GM19240 (cell line): ENCODE data around the gene YPEL3.
"Not testable (repeated sequence)": the region's sequence is repeated elsewhere in the genome, so short reads cannot be mapped to it uniquely, and the experiment has no call there.

Source experiments
- DNase-seq: peaks from one replicate; pipeline ENCODE4 v3.0.0; 2011; ENCODE audit warnings: low spot score; ENCODE audit not compliant: insufficient read length

YPEL3 gene

GRCh38 chr16:30117768-30118167, 21.8 kb upstream of the YPEL3 start:
- no peak for DNase-seq

GRCh38 chr16:30116291-30117207, 20.5 kb upstream of the YPEL3 start:
- DNase-seq = no peak

- no peak for DNase-seq
These were observed 19.2 kb upstream of the YPEL3 start for GRCh38 chr16:30115238-30115637.

- not testable (repeated sequence) for DNase-seq
These were observed 18.8 kb upstream of the YPEL3 start for GRCh38 chr16:30114833-30115232.

- DNase-seq = no peak
These were observed 18.4 kb upstream of the YPEL3 start for GRCh38 chr16:30114411-30114810.

GRCh38 chr16:30113711-30114333, 17.8 kb upstream of the YPEL3 start:
- DNase-seq = no peak

GRCh38 chr16:30113031-30113710, 17.2 kb upstream of the YPEL3 start, which contains the start of gene GDPD3:
GDPD3 (minus strand) TSS chr16:30113537; CDS start chr16:30113478, 59 bp downstream.
- no peak for DNase-seq

- peak; percentile 43 for DNase-seq
These were observed 16.4 kb upstream of the YPEL3 start for GRCh38 chr16:30112197-30113030.

- no peak for DNase-seq
These were observed 14.6 kb upstream of the YPEL3 start for GRCh38 chr16:30110661-30111060.

GRCh38 chr16:30108059-30108850, 12.2 kb upstream of the YPEL3 start:
- DNase-seq = no peak

- DNase-seq = no peak
These were observed 8.5 kb upstream of the YPEL3 start for GRCh38 chr16:30104492-30104891.

GRCh38 chr16:30104090-30104489, 8.1 kb upstream of the YPEL3 start:
- no peak for DNase-seq

- DNase-seq = no peak
These were observed 1.0 kb upstream of the YPEL3 start for GRCh38 chr16:30096862-30097563.

- no peak for DNase-seq
These were observed 591 bp downstream of the YPEL3 start for GRCh38 chr16:30095166-30096078.

GRCh38 chr16:30094541-30095165, 1.4 kb downstream of the YPEL3 start:
- no peak for DNase-seq

- DNase-seq = peak; percentile 87
These were observed 3.5 kb downstream of the YPEL3 start for GRCh38 chr16:30092373-30093010.

GRCh38 chr16:30091474-30092372, 4.3 kb downstream of the YPEL3 start, which contains the start of gene TBX6:
TBX6 (minus strand) TSS chr16:30091924; CDS start chr16:30091193, 731 bp downstream.
- DNase-seq = peak; percentile 92
